Activated naive CD4-positive, alpha-beta T cell treated with anti-CD3 and anti-CD28 coated beads, Interleukin-2, amount 50 U/mL, for 24 hours (primary cell): ENCODE measurements around the gene SYT14.
"Not testable (repeated sequence)": the region's sequence is repeated elsewhere in the genome, so short reads cannot be mapped to it uniquely, and the experiment has no call there.

Experiments
- H3K27ac Mint-ChIP-seq: one replicate; pipeline ENCODE4 v1.8.0; 2021; ENCODE audit warnings: mild to moderate bottlenecking, mixed read lengths
- H3K27me3 Mint-ChIP-seq: one replicate; pipeline ENCODE4 v1.8.0; 2021; ENCODE audit warnings: mixed read lengths
- H3K36me3 Mint-ChIP-seq: one replicate; pipeline ENCODE4 v1.8.0; 2021; ENCODE audit warnings: mixed read lengths
- H3K4me1 Mint-ChIP-seq: one replicate; pipeline ENCODE4 v1.8.0; 2021; ENCODE audit warnings: mixed read lengths
- H3K4me3 Mint-ChIP-seq: one replicate; pipeline ENCODE4 v1.8.0; 2021; ENCODE audit warnings: mild to moderate bottlenecking, mixed read lengths
- H3K9me3 Mint-ChIP-seq: one replicate; pipeline ENCODE4 v1.8.0; 2021; ENCODE audit warnings: mixed read lengths

Gene SYT14

DNA sequence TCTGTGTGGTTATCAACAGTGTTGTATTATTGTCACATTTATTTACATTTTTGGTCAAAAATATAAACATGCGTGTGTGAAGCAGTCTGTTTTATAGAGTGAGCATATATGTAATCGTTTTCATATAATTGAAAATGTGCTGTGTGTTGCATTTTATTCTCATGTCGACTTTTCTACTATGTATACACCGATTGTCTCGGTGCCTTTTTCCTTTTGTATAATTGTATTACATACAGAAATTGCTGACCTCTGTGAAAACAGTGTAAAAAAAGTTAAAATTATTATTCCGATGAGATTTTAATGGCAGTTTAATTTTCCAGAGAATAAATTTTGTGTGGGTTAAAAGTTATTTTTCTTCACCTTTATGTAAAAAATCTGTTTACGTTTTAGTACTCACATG lies 232.2 kb downstream of the SYT14 start:
- no peaks in the 10 kb centered on the region for H3K4me1 Mint-ChIP-seq
- no peaks in the 10 kb centered on the region for H3K9me3 Mint-ChIP-seq
- no peaks in the 10 kb centered on the region for H3K36me3 Mint-ChIP-seq
- H3K27ac Mint-ChIP-seq = no peak overlapping the region
- H3K4me3 Mint-ChIP-seq = no peak overlapping the region
- peaks cover 6% of the 10 kb centered on the region for H3K27me3 Mint-ChIP-seq

DNA sequence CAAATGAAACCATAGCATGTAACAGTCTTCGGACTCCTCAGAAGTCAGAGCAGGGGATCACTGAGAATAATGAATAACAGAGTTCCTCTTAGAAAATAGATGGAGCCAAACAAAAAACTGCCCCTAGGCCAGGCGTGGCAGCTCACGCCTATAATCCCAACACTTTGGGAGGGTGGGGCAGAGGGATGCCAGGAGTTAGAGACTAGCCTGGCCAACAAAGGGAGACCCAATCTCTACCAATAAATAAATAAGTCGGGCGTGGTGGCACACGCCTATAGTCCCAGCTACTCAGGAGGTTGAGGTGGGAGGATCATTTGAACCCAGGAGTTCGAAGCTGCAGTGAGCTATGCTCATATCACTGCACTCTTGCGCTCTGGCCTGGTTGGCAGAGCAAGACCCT lies 236.1 kb downstream of the SYT14 start:
- Mint-ChIP-seq H3K36me3 (no peaks in the 10 kb centered on the region), H3K27ac (no peak overlapping the region), H3K9me3 (no peaks in the 10 kb centered on the region), H3K4me1 (no peaks in the 10 kb centered on the region), H3K4me3 (no peak overlapping the region), H3K27me3 (peaks cover 10% of the 10 kb centered on the region)

DNA sequence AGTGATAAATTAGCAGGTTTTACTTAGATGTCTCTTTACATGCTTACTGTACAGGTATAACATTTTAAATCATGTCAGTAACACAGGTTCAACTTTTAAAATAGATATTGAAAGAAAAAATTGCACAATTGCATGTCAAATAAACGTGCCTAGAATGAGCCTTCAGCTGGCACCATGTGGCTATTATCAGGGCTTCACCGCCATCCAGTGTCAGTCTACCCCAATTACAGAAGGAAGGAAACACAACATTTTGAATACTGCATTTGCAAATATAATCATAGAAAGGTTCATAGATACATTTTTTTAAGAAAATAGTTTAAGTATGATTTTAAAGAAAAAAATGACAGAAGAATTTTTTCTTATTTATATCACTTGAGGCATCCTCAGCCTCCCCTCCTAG lies 247.0 kb downstream of the SYT14 start:
- H3K27me3 Mint-ChIP-seq = peaks cover 3% of the 10 kb centered on the region
- H3K4me1 Mint-ChIP-seq = no peaks in the 10 kb centered on the region
- no peaks in the 10 kb centered on the region for H3K36me3 Mint-ChIP-seq
- no peak overlapping the region for H3K4me3 Mint-ChIP-seq
- no peaks in the 10 kb centered on the region for H3K9me3 Mint-ChIP-seq
- no peak overlapping the region for H3K27ac Mint-ChIP-seq

DNA sequence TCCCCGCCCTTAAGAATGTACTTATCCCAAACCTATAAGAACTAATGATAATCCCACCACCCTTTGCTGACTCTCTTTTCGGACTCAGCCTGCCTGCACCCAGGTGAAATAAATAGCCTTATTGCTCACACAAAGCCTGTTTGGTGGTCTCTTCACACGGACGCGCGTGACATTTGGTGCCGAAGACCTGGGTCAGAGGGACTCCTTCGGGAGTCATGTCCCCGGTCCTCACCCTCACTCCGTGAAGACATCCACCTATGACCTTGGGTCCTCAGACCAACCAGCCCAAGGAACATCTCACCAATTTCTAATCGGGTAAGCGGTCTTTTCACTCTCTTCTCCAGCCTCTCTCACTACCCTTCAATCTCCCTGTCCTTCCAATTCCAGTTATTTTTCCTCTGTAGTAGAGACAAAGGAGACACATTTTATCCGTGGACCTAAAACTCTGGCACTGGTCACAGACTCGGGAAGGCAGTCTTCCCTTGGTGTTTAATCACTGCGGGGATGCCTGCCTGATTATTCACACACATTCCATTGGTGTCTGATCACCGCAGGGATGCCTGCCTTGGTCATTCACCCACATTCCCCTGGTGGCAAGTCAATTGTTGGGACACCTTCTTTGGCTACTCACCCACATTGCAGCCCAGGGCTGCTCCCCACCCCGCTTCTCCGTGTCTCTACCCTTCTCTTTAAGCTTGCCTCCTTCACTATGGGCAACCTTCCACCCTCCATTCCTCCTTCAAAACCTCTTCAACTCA lies 250.0 kb downstream of the SYT14 start:
- not testable (repeated sequence) for H3K27ac Mint-ChIP-seq, H3K4me3 Mint-ChIP-seq, H3K4me1 Mint-ChIP-seq, H3K9me3 Mint-ChIP-seq, H3K36me3 Mint-ChIP-seq, H3K27me3 Mint-ChIP-seq

DNA sequence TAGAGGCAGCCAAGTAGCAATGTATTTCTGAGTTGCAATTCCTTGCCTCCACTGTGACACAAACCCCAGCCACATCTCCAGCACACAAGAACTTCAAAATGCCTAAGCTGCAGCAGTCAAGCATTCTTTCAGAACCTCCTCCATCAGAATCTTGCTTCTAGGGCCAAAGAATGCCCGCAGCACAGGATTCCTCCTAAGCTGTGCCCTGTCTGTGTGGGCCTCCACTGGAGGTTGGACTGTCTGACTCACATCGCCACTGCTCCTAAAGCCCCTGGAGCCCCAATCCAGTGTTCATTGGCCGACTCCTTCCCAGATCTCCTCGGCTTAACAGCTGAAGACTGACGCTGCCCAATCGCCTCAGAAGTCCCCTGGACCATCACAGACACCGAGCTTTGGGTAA lies 251.4 kb downstream of the SYT14 start:
- H3K9me3 Mint-ChIP-seq = no peaks in the 10 kb centered on the region
- H3K36me3 Mint-ChIP-seq = no peaks in the 10 kb centered on the region
- H3K4me3 Mint-ChIP-seq = no peak overlapping the region
- H3K27me3 Mint-ChIP-seq = peaks cover 3% of the 10 kb centered on the region
- H3K27ac Mint-ChIP-seq = no peak overlapping the region
- H3K4me1 Mint-ChIP-seq = no peaks in the 10 kb centered on the region

DNA sequence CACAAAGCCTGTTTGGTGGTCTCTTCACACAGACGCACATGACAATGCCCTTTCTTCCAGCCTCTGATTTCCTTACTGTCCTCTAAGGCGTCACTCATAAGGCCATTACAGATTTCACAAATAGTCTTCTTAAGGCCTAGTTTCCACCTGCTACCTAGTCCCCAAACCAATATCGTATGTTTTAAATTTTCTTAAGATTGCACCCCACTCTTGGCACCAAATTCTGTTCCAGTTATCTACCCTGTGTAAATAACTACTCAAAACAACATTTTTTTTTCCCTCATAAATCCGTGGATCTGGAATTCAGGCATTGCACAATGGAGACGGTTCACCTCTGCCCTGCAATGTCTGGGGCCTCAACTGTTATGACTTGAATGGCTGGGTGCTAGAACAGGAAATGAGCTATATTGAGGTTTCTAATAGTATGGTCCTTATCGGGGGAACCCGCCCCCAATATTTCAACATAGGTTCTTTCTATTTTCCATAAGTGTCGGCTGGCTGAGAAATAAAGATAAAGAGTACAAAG lies 257.7 kb downstream of the SYT14 start:
- Mint-ChIP-seq H3K36me3 (no peaks in the 10 kb centered on the region), H3K4me3 (no peak overlapping the region), H3K27me3 (peaks cover 5% of the 10 kb centered on the region), H3K4me1 (no peaks in the 10 kb centered on the region), H3K27ac (no peak overlapping the region), H3K9me3 (no peaks in the 10 kb centered on the region)

DNA sequence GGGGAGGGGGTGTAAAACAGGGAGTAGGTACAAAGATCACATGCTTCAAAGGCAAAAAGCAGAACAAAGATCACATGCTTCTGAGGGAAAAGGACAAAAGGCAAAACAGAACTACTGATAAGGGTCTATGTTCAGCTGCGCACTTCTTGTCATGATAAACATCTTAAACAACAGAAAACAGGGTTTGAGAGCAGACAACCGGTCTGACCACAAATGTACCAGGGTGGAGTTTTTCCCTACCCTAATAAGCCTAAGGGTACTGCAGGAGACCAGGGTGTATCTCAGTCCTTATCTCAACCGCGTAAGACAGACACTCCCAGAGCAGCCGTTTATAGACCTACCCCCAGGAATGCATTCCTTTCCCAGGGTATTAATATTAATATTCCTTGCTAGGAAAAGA lies 258.2 kb downstream of the SYT14 start:
- not testable (repeated sequence) for H3K4me3 Mint-ChIP-seq, H3K27ac Mint-ChIP-seq, H3K27me3 Mint-ChIP-seq, H3K36me3 Mint-ChIP-seq, H3K9me3 Mint-ChIP-seq, H3K4me1 Mint-ChIP-seq

DNA sequence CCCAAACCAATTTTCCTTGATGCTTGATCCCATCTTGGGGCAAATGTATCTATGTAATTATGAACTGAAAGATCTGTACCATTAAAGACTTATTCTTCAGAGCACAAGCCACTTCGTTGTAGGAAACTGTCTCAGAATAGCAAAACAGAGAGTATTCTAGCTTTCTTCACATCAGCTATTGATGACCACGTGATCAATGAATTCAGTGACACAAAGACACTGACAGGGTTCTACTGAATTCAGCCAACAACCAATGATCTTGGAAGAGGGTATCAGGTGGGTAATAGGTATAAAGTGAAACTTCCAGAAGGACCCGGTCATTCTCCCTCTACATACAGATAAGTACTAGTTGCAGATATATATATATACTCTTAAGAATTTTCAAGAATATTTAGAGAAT lies 260.8 kb downstream of the SYT14 start:
- no peaks in the 10 kb centered on the region for H3K36me3 Mint-ChIP-seq
- peaks cover 5% of the 10 kb centered on the region for H3K27me3 Mint-ChIP-seq
- no peak overlapping the region for H3K27ac Mint-ChIP-seq
- no peak overlapping the region for H3K4me3 Mint-ChIP-seq
- no peaks in the 10 kb centered on the region for H3K9me3 Mint-ChIP-seq
- no peaks in the 10 kb centered on the region for H3K4me1 Mint-ChIP-seq

DNA sequence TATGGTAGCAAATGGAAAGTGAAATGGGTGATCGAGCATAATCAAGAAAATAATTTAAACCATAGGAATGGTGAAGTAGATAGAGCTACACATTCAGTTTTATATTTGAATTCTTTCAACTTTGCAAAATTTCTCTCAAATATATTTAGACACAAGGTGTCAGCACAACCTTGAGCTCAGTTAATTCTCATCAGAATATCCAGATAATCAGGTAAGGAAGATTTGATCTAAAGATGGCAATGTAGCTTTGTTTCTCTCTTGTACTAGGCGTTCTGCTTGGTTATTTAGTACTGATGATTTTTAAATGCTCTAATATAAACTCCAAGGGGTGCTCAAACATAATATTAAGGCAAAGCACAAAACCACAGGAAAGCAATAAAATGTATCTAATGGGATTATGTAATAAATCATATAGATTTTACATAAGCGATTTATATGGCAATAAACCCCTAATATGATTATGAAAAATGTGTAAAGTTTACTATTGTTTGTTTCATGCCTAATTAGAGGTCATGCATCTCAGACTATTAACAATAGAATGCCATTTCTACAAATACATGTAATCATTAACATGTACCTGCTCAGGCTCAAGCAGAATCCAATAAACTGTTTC lies 262.2 kb downstream of the SYT14 start:
- Mint-ChIP-seq H3K27ac (no peak overlapping the region), H3K27me3 (peaks cover 6% of the 10 kb centered on the region)

DNA sequence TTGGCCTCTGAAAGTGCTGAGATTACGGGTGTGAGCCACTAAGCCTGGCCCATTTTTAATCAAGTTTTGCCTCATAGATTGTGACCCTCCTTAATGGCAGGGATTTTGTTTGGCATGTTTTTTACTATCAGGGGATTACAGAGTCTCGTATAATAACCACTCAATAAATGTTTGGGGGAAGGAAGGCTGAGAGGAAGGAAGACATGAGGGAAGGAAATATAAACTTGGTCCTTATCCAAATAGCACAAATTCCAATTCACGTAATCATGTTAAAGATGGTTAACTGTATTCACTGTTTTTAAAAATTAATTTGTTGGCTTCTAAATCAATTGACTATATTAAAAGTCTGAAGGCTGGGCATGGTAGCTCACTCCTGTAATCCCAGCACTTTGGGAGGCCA lies 263.7 kb downstream of the SYT14 start:
- Mint-ChIP-seq H3K36me3 (no peaks in the 10 kb centered on the region), H3K27ac (no peak overlapping the region), H3K4me1 (no peaks in the 10 kb centered on the region), H3K4me3 (no peak overlapping the region), H3K27me3 (peaks cover 8% of the 10 kb centered on the region), H3K9me3 (no peaks in the 10 kb centered on the region)

More for the DNA sequence above, 262.2 kb downstream of the SYT14 start:
- H3K4me1 Mint-ChIP-seq = no peaks in the 10 kb centered on the region
- no peak overlapping the region for H3K4me3 Mint-ChIP-seq
- no peaks in the 10 kb centered on the region for H3K36me3 Mint-ChIP-seq
- no peaks in the 10 kb centered on the region for H3K9me3 Mint-ChIP-seq

DNA sequence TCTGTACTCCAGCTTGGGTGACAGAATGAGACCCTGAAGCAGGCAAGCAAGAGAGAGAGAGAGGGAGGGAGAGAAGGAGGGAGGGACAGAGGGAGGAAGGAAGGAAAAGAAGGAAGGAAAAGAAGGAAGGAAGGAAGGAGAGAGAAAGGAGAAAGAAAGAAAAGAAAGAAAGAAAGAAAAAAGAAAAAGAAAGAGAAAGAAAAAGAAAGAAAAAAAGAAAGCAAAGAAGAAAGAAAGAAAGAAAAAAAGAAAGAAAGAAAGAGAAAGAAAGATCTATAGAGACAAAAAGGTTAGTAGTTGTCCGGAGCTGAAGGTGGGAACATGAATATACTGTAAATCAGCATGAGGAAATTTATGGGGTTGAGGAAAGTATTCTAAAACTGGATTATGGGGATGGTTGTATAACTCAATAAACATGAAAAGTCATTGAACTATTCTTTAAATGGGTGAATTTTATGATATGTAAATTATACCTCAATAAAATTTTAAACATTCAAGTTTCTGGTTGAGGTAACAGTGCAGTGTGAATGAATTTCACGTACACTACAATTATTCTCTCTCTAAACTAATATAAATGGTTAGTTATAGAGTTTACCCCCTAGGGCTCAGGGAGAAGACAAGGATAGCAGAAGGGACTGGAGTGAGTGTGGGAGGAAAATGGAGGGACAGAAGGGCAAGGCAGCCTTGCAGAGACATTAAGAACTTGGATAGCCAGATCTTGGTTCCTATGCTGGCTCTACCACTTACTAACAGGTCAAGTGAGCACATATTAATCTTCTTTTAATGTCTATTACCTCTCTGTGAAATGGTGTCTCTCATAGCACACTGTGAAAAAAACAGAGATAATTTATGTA lies 269.8 kb downstream of the SYT14 start:
- Mint-ChIP-seq H3K27ac (no peak overlapping the region), H3K4me3 (no peak overlapping the region)

DNA sequence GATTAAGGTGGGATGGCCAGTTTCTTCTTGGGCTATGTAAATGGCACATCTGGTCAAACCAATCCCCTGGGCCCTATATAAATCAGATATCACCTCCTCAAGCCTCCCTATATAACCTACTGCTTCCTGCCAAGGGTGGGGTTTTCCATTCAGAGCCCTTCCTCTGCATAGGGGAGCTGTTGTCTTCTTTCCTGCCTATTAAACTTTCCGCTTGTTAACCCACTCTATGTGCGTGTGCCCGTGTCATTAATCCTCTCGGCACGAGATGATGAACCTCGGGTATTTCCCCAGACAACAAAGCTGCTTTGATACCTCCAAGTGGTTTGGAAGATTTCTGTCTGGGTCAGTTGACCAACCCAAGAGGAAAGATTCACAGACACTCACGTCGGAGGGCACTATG lies 275.3 kb downstream of the SYT14 start:
- Mint-ChIP-seq H3K4me1 (no peaks in the 10 kb centered on the region), H3K36me3 (no peaks in the 10 kb centered on the region), H3K27me3 (peaks cover 10% of the 10 kb centered on the region), H3K9me3 (no peaks in the 10 kb centered on the region), H3K27ac (no peak overlapping the region), H3K4me3 (no peak overlapping the region)

More for the DNA sequence above, 269.8 kb downstream of the SYT14 start:
- H3K36me3 Mint-ChIP-seq = no peaks in the 10 kb centered on the region
- peaks cover 10% of the 10 kb centered on the region for H3K27me3 Mint-ChIP-seq
- no peaks in the 10 kb centered on the region for H3K9me3 Mint-ChIP-seq
- H3K4me1 Mint-ChIP-seq = no peaks in the 10 kb centered on the region

DNA sequence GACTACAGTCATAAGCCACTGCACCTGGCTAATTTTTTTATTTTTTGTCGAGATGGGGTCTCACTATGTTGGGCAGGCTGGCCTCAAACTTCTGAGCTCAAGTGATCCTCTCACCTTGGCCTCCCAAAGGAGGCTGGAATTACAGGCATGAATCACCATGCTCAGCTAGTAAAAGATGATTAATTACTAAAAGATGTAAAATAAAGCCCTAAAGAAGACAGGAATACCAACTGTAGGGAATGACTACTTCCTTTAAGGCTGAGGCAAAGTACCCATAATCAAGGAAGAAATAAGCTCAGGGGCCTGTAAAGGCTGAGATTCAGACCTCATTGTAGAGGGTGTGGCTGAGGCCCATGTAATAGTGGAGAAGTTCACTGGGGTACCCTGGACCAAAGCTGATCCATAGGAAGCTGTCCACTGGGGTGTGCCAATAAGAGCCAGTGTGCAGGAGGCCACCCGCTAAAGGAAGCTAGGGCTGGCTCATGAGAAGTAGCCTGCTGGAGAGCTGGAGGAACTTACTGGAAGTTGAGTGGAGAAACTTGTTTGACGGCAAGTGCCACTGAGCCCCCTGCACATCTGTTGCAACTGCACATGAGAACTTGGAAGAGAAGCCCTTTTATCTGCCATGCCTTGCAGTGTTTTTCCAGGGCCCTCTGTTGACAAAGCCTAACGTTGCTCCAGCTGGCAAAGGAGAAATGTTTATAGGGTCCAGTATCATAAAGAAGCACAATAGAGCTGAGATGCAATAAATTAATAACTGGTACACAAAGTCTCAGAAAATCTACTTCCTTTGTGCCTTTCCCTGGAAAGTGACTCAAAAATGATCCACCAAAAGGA lies 276.8 kb downstream of the SYT14 start:
- no peaks in the 10 kb centered on the region for H3K4me1 Mint-ChIP-seq
- H3K9me3 Mint-ChIP-seq = no peaks in the 10 kb centered on the region
- peaks cover 8% of the 10 kb centered on the region for H3K27me3 Mint-ChIP-seq
- H3K4me3 Mint-ChIP-seq = no peak overlapping the region
- no peaks in the 10 kb centered on the region for H3K36me3 Mint-ChIP-seq
- no peak overlapping the region for H3K27ac Mint-ChIP-seq

DNA sequence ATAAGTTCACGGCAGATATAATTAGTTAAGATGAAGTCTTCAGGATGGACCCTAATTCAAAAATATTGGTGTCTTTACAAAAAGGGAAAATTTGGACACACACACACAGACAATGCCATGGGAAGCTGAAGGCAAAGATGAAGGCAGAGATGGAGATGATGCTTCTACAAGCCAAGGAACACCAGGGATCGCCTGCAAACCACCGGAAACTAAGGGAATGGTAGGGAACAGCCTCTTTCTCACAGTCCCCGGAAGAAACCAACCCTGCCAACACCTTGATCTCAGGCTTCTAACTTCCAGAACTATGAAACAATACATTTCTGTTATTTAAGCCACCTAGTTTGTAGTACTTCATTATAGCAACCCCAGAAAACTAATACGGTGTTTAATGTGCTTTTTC lies 279.5 kb downstream of the SYT14 start:
- H3K9me3 Mint-ChIP-seq = no peaks in the 10 kb centered on the region
- H3K4me3 Mint-ChIP-seq = no peak overlapping the region
- H3K36me3 Mint-ChIP-seq = no peaks in the 10 kb centered on the region
- peaks cover 12% of the 10 kb centered on the region for H3K27me3 Mint-ChIP-seq
- H3K27ac Mint-ChIP-seq = no peak overlapping the region
- H3K4me1 Mint-ChIP-seq = no peaks in the 10 kb centered on the region

DNA sequence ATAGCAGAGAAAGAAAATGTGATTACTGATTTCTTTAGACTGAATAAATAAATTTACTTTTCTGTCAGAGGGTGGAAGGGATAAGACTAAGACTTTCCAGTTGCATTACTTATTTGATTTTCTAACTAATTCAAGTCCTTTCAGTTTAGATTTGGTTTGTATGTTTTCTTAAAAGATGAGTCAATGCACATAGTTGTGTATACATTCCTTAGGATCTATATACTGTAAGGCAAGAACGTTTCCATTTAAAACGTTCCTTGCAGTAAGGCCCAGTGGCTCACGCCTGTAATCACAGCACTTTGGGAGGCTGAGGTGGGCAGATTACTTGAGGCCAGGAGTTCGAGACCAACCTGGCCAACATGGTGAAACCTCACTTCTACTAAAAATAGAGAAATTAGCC lies 280.0 kb downstream of the SYT14 start:
- no peaks in the 10 kb centered on the region for H3K4me1 Mint-ChIP-seq

More for the DNA sequence above, 280.0 kb downstream of the SYT14 start:
- H3K27me3 Mint-ChIP-seq = peaks cover 12% of the 10 kb centered on the region
- no peaks in the 10 kb centered on the region for H3K9me3 Mint-ChIP-seq
- H3K27ac Mint-ChIP-seq = no peak overlapping the region
- H3K4me3 Mint-ChIP-seq = no peak overlapping the region
- no peaks in the 10 kb centered on the region for H3K36me3 Mint-ChIP-seq
